ENCODE results near the gene RNF217. TPM values are rescaled to one million over a fixed set of nuclear protein-coding genes. Genes with fewer than 3 reads are reported as not detected.

Gene RNF217
- total and polyA plus RNA-seq, 2 donors, result 3.4 to 7.8 TPM

DNA sequence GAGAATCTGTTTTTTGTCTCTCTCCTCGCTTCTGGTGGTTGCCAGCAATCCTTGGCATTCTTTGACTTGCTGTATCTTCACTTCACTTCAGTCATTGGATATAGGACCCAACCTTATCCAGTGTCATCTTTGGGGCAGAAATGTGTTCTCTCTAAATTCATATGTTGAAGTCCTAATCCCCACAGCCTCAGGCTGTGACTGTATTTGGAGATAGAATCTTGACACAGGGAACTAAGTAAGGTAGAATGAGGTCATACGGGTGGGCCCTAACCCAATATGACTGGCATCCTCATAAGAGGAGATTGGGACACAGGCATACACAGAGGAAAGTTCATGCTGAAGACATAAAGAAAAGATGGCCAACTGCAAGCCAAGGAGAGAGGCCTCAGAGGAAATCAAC, 139.4 kb downstream of the RNF217 start:
- Histone ChIP-seq H3K36me3 (ENCODE audit: control insufficient read depth in 2 of 2, insufficient read depth in 2 of 2, low read length in 1 of 2) (no peaks in the 10 kb centered on the region), H3K27me3 (ENCODE audit: control insufficient read depth in 2 of 2, insufficient read depth in 1 of 2, low read length in 1 of 2) (peaks cover 0 to 8% of the 10 kb centered on the region in 2 donors), H3K9me3 (ENCODE audit: control insufficient read depth in 2 of 2, insufficient read depth in 1 of 2, low read length in 1 of 2) (no peaks in the 10 kb centered on the region), H3K27ac (ENCODE audit: low read depth in 1 of 2, low read length in 1 of 2) (no peak overlapping the region), H3K4me3 (ENCODE audit: low read length in 2 of 2) (no peak overlapping the region), H3K4me1 (ENCODE audit: control insufficient read depth in 2 of 2, insufficient read depth in 2 of 2, low read length in 2 of 2) (peaks cover 0 to 4% of the 10 kb centered on the region in 2 donors)
- 96% methylated on average over 2 of the region's 2 CpGs for WGBS
- DNase-seq (ENCODE audit: low read depth in 6 of 9, low spot score in 9 of 9), result no peak

DNA sequence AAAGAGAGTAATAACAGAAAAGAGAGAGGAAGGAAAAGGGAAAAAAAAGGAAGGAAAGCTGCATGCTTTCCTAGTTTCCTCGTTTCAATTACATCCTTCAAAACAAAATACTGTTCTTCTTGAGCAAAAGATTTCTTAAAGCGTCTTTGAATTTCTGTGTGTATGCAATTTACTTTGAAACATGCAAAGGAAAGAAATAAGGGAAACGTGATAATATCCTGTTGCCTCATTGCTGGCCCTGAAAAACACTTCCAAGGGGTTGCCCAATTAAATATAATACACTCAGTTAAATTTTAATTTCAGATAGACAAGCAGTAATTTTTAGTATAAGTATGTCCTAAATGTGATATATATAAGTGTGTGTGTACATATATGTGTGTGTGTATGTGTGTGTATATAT, 140.2 kb downstream of the RNF217 start:
- Histone ChIP-seq H3K36me3 (ENCODE audit: control insufficient read depth in 2 of 2, insufficient read depth in 2 of 2, low read length in 1 of 2) (no peaks in the 10 kb centered on the region), H3K4me1 (ENCODE audit: control insufficient read depth in 2 of 2, insufficient read depth in 2 of 2, low read length in 2 of 2) (peaks cover 0 to 4% of the 10 kb centered on the region in 2 donors), H3K27me3 (ENCODE audit: control insufficient read depth in 2 of 2, insufficient read depth in 1 of 2, low read length in 1 of 2) (peaks cover 0 to 8% of the 10 kb centered on the region in 2 donors), H3K27ac (ENCODE audit: low read depth in 1 of 2, low read length in 1 of 2) (no peak overlapping the region), H3K9me3 (ENCODE audit: control insufficient read depth in 2 of 2, insufficient read depth in 1 of 2, low read length in 1 of 2) (no peaks in the 10 kb centered on the region), H3K4me3 (ENCODE audit: low read length in 2 of 2) (no peak overlapping the region)
- no peak for DNase-seq (ENCODE audit: low read depth in 6 of 9, low spot score in 9 of 9)
- WGBS, result 86% methylated on average over 3 of the region's 3 CpGs

DNA sequence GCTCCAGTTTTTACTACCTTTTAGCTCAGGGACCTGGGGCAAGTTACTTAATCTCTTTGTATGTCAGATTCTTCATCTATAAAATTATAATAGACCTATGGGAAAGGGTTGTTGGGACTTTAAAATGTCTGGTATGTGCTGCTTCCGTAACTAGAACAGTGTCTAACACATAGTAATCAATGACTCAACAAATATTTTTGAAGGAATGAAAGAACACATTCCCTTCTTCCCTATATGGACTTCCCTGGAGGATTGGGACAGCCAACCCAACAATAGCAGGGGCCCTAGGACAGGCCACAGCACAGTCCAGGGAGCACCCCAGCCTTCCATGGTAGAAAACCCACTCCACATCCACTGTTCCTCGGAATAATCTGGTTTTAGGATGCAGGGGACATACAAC, 140.7 kb downstream of the RNF217 start:
- DNase-seq (ENCODE audit: low read depth in 6 of 9, low spot score in 9 of 9), result no peak
- no peaks in the 10 kb centered on the region for H3K9me3 ChIP-seq (ENCODE audit: control insufficient read depth in 2 of 2, insufficient read depth in 1 of 2, low read length in 1 of 2)
- H3K27me3 ChIP-seq (ENCODE audit: control insufficient read depth in 2 of 2, insufficient read depth in 1 of 2, low read length in 1 of 2), result peaks cover 0 to 8% of the 10 kb centered on the region in 2 donors
- no peak overlapping the region for H3K27ac ChIP-seq (ENCODE audit: low read depth in 1 of 2, low read length in 1 of 2)
- H3K4me1 ChIP-seq (ENCODE audit: control insufficient read depth in 2 of 2, insufficient read depth in 2 of 2, low read length in 2 of 2), result peaks cover 0 to 4% of the 10 kb centered on the region in 2 donors
- no peak overlapping the region for H3K4me3 ChIP-seq (ENCODE audit: low read length in 2 of 2)
- WGBS, result 92% methylated on average over 2 of the region's 2 CpGs
- no peaks in the 10 kb centered on the region for H3K36me3 ChIP-seq (ENCODE audit: control insufficient read depth in 2 of 2, insufficient read depth in 2 of 2, low read length in 1 of 2)

DNA sequence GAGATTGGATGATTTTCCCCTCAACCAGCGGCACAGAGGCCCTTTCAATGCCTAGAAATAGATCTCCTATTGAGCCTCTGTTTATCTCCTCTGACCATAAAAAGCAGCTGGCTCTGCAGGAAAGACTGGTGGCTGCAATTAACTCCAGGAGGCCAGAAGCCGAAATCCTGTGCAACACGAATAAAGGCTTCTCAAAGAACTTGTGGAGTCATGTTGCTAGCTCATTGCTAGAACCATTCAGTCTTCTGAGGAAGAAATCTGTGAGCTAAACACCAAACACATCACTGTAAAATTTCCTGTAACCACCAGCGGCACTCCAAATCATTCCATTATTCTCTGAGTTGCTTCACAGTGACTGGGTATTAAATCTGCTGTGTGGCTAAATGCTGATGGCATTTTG, 142.2 kb downstream of the RNF217 start:
- WGBS, result 85% methylated on average over 4 of the region's 4 CpGs
- Histone ChIP-seq H3K9me3 (ENCODE audit: control insufficient read depth in 2 of 2, insufficient read depth in 1 of 2, low read length in 1 of 2) (no peaks in the 10 kb centered on the region), H3K27ac (ENCODE audit: low read depth in 1 of 2, low read length in 1 of 2) (no peak overlapping the region), H3K36me3 (ENCODE audit: control insufficient read depth in 2 of 2, insufficient read depth in 2 of 2, low read length in 1 of 2) (no peaks in the 10 kb centered on the region), H3K4me1 (ENCODE audit: control insufficient read depth in 2 of 2, insufficient read depth in 2 of 2, low read length in 2 of 2) (peaks cover 0 to 4% of the 10 kb centered on the region in 2 donors), H3K27me3 (ENCODE audit: control insufficient read depth in 2 of 2, insufficient read depth in 1 of 2, low read length in 1 of 2) (peaks cover 0 to 4% of the 10 kb centered on the region in 2 donors), H3K4me3 (ENCODE audit: low read length in 2 of 2) (no peak overlapping the region)
- no peak for DNase-seq (ENCODE audit: low read depth in 6 of 9, low spot score in 9 of 9)

DNA sequence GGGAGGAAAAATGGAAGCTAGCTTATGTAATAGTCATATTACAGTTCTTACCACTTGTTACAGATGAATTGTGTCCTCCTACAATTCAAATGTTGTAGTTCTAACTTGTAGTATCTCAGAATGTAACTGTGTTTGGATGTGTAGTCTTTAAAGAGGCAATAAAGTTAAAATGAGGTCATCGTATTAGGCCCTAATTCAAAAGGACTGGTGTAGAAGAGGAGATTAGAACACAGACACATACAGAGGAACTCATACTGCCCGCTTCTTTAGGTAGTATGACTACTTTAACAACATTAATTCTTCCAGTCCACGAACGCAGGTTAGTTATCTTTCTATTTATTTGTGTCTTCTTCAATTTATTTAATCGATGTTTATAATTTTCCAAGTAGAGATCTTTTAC, 144.8 kb downstream of the RNF217 start:
- H3K36me3 ChIP-seq (ENCODE audit: control insufficient read depth in 2 of 2, insufficient read depth in 2 of 2, low read length in 1 of 2), result no peaks in the 10 kb centered on the region
- H3K4me3 ChIP-seq (ENCODE audit: low read length in 2 of 2), result no peak overlapping the region
- no peaks in the 10 kb centered on the region for H3K27me3 ChIP-seq (ENCODE audit: control insufficient read depth in 2 of 2, insufficient read depth in 1 of 2, low read length in 1 of 2)
- no peak for DNase-seq (ENCODE audit: low read depth in 6 of 9, low spot score in 9 of 9)
- no peaks in the 10 kb centered on the region for H3K4me1 ChIP-seq (ENCODE audit: control insufficient read depth in 2 of 2, insufficient read depth in 2 of 2, low read length in 2 of 2)
- WGBS, result 99% methylated on average over 5 of the region's 5 CpGs
- H3K9me3 ChIP-seq (ENCODE audit: control insufficient read depth in 2 of 2, insufficient read depth in 1 of 2, low read length in 1 of 2), result peaks cover 0 to 1% of the 10 kb centered on the region in 2 donors
- no peak overlapping the region for H3K27ac ChIP-seq (ENCODE audit: low read depth in 1 of 2, low read length in 1 of 2)

DNA sequence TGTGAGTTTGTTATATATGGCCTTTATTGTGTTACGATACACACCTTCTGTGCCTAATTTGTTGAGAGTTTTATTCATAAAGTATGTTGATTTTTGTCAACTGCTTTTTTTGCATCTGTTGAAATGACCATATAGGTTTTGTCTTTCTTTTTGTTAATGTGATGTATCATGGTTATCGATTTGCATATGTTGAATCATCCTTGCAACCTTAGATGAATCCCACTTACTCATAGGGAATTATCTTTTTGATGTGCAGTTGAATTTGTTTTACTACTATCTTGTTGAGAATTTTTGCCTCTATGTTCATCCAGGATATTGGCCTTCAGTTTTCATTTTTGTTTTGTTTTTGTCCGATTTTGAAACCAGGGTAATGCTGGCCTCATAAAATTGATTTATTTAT, 145.7 kb downstream of the RNF217 start:
- Histone ChIP-seq H3K27ac (ENCODE audit: low read depth in 1 of 2, low read length in 1 of 2) (no peak overlapping the region), H3K4me1 (ENCODE audit: control insufficient read depth in 2 of 2, insufficient read depth in 2 of 2, low read length in 2 of 2) (no peaks in the 10 kb centered on the region), H3K4me3 (ENCODE audit: low read length in 2 of 2) (no peak overlapping the region), H3K36me3 (ENCODE audit: control insufficient read depth in 2 of 2, insufficient read depth in 2 of 2, low read length in 1 of 2) (no peaks in the 10 kb centered on the region), H3K27me3 (ENCODE audit: control insufficient read depth in 2 of 2, insufficient read depth in 1 of 2, low read length in 1 of 2) (no peaks in the 10 kb centered on the region), H3K9me3 (ENCODE audit: control insufficient read depth in 2 of 2, insufficient read depth in 1 of 2, low read length in 1 of 2) (peaks cover 2 to 3% of the 10 kb centered on the region in 2 donors)
- DNase-seq (ENCODE audit: low read depth in 6 of 9, low spot score in 9 of 9), result no peak
- WGBS, result 98% methylated on average over 3 of the region's 3 CpGs

DNA sequence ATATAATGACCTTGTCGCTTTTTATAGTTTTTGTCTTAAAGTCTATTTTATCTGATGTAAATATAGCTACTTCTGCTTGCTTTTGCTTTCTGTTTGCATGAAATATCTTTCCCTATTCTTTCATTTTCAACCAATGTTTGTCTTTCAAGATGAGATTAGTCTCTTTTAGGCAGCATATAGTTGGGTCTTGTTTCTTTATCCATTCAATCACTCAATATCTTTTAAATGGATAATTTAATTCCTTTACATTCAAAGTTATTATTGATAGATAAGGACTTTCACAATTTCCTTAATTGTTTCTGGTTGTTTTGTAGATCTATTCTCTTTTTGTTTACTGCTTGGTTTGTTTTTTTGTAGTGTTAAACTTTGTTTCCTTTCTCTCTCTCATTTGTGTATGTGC, 147.8 kb downstream of the RNF217 start:
- 100% methylated on average over 1 of the region's 1 CpG for WGBS
- Histone ChIP-seq H3K4me3 (ENCODE audit: low read length in 2 of 2) (no peak overlapping the region), H3K36me3 (ENCODE audit: control insufficient read depth in 2 of 2, insufficient read depth in 2 of 2, low read length in 1 of 2) (no peaks in the 10 kb centered on the region), H3K9me3 (ENCODE audit: control insufficient read depth in 2 of 2, insufficient read depth in 1 of 2, low read length in 1 of 2) (peaks cover 3% of the 10 kb centered on the region in 2 donors), H3K27ac (ENCODE audit: low read depth in 1 of 2, low read length in 1 of 2) (no peak overlapping the region), H3K4me1 (ENCODE audit: control insufficient read depth in 2 of 2, insufficient read depth in 2 of 2, low read length in 2 of 2) (no peaks in the 10 kb centered on the region), H3K27me3 (ENCODE audit: control insufficient read depth in 2 of 2, insufficient read depth in 1 of 2, low read length in 1 of 2) (no peaks in the 10 kb centered on the region)
- DNase-seq (ENCODE audit: low read depth in 6 of 9, low spot score in 9 of 9), result no peak

DNA sequence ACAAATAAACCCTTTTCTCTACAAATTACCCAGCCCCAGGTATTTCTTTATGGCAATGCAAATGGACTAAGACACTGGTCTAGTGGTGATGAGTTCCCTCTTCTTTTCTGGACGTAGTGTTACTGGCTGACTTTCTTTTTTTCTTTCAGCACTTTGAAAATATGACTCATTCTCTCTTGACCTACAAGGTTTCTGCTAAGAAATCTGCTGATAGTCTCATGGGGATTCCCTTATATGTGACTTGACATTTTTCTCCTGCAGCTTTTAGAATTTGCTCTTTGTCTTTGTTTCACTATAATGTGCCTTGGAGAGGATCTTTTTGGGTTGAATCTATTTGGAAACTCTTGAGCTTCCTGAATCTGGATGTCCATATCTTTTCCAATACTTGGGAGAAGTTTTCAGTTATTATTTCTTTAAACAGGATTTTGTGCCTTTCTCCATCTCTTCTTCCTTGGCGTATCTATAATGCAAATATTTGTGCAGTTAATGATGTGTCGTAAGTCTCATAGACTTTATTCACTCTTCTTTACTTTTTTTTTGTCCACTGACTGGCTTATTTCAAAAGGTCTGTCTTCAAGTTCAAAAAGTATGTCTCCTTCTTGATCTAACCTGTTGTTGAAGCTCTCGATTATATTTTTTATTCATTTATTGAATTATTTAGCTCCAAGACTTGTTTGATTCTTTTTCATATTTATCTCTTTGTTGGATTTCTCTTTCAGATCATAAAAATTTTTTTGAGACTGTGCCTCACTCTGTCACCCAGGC, 149.2 kb downstream of the RNF217 start:
- H3K27ac ChIP-seq (ENCODE audit: low read depth in 1 of 2, low read length in 1 of 2), result no peak overlapping the region
- H3K4me3 ChIP-seq (ENCODE audit: low read length in 2 of 2), result no peak overlapping the region
- no peaks in the 10 kb centered on the region for H3K27me3 ChIP-seq (ENCODE audit: control insufficient read depth in 2 of 2, insufficient read depth in 1 of 2, low read length in 1 of 2)
- peaks cover 3% of the 10 kb centered on the region in 2 donors for H3K9me3 ChIP-seq (ENCODE audit: control insufficient read depth in 2 of 2, insufficient read depth in 1 of 2, low read length in 1 of 2)
- 97% methylated on average over 4 of the region's 4 CpGs for WGBS
- DNase-seq (ENCODE audit: low read depth in 6 of 9, low spot score in 9 of 9), result no peak
- H3K4me1 ChIP-seq (ENCODE audit: control insufficient read depth in 2 of 2, insufficient read depth in 2 of 2, low read length in 2 of 2), result no peaks in the 10 kb centered on the region
- no peaks in the 10 kb centered on the region for H3K36me3 ChIP-seq (ENCODE audit: control insufficient read depth in 2 of 2, insufficient read depth in 2 of 2, low read length in 1 of 2)

DNA sequence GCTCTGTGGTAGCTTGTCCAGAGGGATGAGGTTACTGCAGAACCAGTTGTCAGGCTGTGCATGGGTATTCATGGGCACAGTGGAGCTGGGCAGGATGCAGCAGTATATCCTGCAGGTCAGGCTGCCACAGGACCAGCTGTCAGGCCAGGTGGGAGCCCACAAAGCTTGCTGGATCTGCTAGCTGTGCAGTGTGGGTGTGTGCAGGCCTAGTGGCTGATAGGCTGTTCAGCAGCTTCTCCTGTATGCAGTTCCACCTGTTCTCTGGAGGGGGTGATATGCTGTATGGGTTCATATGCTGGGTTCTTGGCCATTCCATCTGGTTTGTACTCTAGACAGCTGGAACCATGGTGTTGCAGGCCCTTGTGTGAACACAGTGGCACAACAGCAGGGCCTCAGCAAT, 150.7 kb downstream of the RNF217 start:
- no peak overlapping the region for H3K4me3 ChIP-seq (ENCODE audit: low read length in 2 of 2)
- no peak overlapping the region for H3K27ac ChIP-seq (ENCODE audit: low read depth in 1 of 2, low read length in 1 of 2)
- H3K27me3 ChIP-seq (ENCODE audit: control insufficient read depth in 2 of 2, insufficient read depth in 1 of 2, low read length in 1 of 2), result no peaks in the 10 kb centered on the region
- H3K9me3 ChIP-seq (ENCODE audit: control insufficient read depth in 2 of 2, insufficient read depth in 1 of 2, low read length in 1 of 2), result peaks cover 3% of the 10 kb centered on the region in 2 donors
- DNase-seq (ENCODE audit: low read depth in 6 of 9, low spot score in 9 of 9), result no peak
- no peaks in the 10 kb centered on the region for H3K4me1 ChIP-seq (ENCODE audit: control insufficient read depth in 2 of 2, insufficient read depth in 2 of 2, low read length in 2 of 2)
- H3K36me3 ChIP-seq (ENCODE audit: control insufficient read depth in 2 of 2, insufficient read depth in 2 of 2, low read length in 1 of 2), result no peaks in the 10 kb centered on the region
